Left ventricle myocardium inferior (tissue), 1 donor: Measurements from ENCODE around the gene RAI1. TPM values are rescaled to one million over a fixed set of nuclear protein-coding genes. Genes with fewer than 3 reads are reported as not detected.

Experiments used
- DNase-seq: peaks from one replicate; pipeline ENCODE4 v3.0.0-alpha.2; 2020
- H3K27ac ChIP-seq: fragments of 200-600 bp; replicated peaks from 2 replicates; pipeline ENCODE4 v1.8.0; 2021
- H3K27me3 ChIP-seq: fragments of 200-600 bp; 2 replicates; pipeline ENCODE4 v1.8.0; 2021; ENCODE audit warnings: low read depth
- H3K36me3 ChIP-seq: fragments of 200-600 bp; 2 replicates; pipeline ENCODE4 v1.8.0; 2021
- H3K4me1 ChIP-seq: fragments of 200-600 bp; 2 replicates; pipeline ENCODE4 v1.8.0; 2021
- H3K4me3 ChIP-seq: fragments of 200-600 bp; 2 replicates; pipeline ENCODE4 v1.8.0; 2021; ENCODE audit warnings: mild to moderate bottlenecking, moderate library complexity
- H3K9me3 ChIP-seq: fragments of 200-600 bp; replicated peaks from 2 replicates; pipeline ENCODE4 v1.8.0; 2021
- CTCF ChIP-seq: fragments of 200-600 bp; IDR thresholded peaks from 2 replicates; pipeline ENCODE4 v1.8.0; 2021; ENCODE audit warnings: antibody characterized with exemption, mild to moderate bottlenecking, borderline replicate concordance
- intact Hi-C: fragments of 100-400 bp; cut with micrococcal nuclease; formaldehyde crosslinking; loops from one replicate; pipeline ENCODE4 v1.11.0; 2022
- total RNA-seq: library from RNA; stranded (reverse); fragmentation: NEBNext Ultra II Directional; extraction: Animal tissue kit (Norgen Biotek cat#: 25700); gene quantifications from one replicate; pipeline ENCODE4 v1.2.1, GENCODE V29; 2021
- donor health status: DM: no; HTN: yes; CAD: no; lungs with severe emphysema.

Gene RAI1
- total RNA-seq, 1 donor from 2014 or later, result 22.5 TPM

- Histone ChIP-seq H3K9me3 (no peaks in the 10 kb centered on the region), H3K36me3 (no peaks in the 10 kb centered on the region), H3K27ac (peak overlapping the region; percentile 100), H3K4me1 (peaks cover 80% of the 10 kb centered on the region), H3K4me3 (peak overlapping the region; percentile 62), H3K27me3 (no peaks in the 10 kb centered on the region)
- no peak for TF ChIP-seq CTCF
- intact Hi-C loops, result no loop called here
- DNase-seq, result no peak
These were observed 159.7 kb downstream of the RAI1 start for GRCh38 chr17:17840751-17841591.

DNA sequence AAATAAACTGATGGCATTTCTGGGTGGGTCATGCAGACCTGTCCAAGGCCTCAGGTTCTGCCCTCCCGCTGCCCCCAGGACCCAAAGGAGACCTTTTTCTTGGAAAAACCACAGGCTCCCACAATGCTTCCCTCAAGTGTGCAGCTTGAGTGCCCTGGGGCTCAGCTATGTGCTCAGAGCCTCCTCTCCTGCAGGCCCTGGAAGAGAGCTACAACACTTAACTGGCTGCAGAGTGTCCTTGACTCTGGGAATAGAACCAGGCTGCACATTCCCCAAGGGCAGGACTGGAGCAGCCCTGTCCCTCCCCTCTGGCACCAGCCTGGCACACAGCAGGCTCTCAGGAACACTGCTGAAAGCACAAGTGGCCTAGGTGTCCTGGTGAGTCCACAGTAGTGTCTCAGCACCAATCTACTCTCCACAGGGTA is 160.4 kb downstream of the RAI1 start:
- Histone ChIP-seq H3K36me3 (peaks cover 6% of the 10 kb centered on the region), H3K27me3 (no peaks in the 10 kb centered on the region), H3K4me3 (peak overlapping the region; percentile 62), H3K4me1 (peaks cover 75% of the 10 kb centered on the region), H3K9me3 (no peaks in the 10 kb centered on the region), H3K27ac (peak overlapping the region; percentile 100)
- DNase-seq, result peak; percentile 77
- TF ChIP-seq CTCF, result peak; percentile 21
- intact Hi-C loops, result no loop called here

DNA sequence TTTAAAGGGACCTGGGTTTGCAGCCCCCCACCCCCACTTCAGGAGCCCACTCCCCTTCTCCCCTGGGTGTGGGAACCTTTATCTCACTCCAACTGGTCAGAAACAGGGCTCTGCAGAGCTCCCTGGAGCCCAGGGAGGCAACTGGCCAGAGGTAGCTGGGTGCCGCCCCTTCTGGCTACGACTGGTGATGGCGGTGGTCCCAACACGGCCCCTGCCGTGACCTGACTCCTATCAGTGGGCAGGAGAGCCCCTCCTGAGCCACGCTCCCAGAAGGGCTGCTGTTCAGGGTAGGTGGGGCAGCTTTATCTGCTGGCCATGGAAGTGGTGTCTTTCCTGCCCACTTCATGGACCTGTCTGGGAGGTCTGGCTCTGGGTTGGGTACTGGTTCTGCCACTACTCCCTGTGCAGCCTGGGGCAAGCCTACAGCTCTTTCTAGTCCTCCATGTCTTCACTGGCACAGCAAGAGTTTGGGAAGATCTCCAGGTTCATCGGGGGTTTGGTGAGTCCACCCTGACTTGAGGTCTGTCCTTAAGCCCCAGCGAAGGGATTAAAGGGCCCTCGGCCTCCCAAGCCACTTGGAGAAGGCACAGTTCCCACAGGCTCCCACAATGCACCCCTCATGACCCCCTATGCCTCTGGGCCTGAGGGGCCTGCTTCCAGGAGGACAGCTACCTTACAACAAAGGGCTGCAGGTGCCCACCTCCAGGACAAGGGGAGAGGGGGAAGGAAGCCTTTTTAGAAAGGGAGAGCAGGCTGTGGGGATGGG is 161.0 kb downstream of the RAI1 start:
- Histone ChIP-seq H3K36me3 (peaks cover 13% of the 10 kb centered on the region), H3K27ac (peak overlapping the region; percentile 100), H3K4me3 (no peak overlapping the region), H3K4me1 (peaks cover 69% of the 10 kb centered on the region), H3K27me3 (no peaks in the 10 kb centered on the region), H3K9me3 (no peaks in the 10 kb centered on the region)
- no peak for DNase-seq
- intact Hi-C loops, result no loop called here
- no peak for TF ChIP-seq CTCF

DNA sequence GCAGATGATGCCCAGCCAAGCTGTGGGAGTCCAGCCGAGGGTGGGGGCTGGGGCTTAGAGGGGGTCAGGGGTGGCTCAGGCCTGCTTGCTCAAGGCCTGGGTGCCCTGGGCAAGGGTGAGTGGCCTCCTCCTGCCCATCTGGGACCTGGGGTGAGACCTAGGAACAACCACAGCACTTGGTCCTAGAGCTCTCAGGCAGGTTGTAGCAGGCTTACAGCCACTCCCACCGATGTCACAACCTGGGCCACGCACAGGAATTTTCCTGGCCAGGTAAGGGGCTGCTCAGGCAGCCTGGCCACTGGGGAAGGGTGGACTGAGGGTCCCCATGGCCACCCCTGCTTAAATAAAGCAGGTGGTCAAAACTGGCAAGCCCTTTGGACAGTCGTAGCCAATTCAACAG is 161.8 kb downstream of the RAI1 start:
- intact Hi-C loops, result no loop called here
- H3K27me3 ChIP-seq, result no peaks in the 10 kb centered on the region
- peaks cover 63% of the 10 kb centered on the region for H3K4me1 ChIP-seq
- no peak overlapping the region for H3K4me3 ChIP-seq
- peak overlapping the region; percentile 100 for H3K27ac ChIP-seq
- no peak for TF ChIP-seq CTCF
- H3K9me3 ChIP-seq, result no peaks in the 10 kb centered on the region
- peaks cover 16% of the 10 kb centered on the region for H3K36me3 ChIP-seq
- DNase-seq, result no peak

GRCh38 chr17:17844079-17844478 is 162.8 kb downstream of the RAI1 start:
- H3K36me3 ChIP-seq, result peaks cover 16% of the 10 kb centered on the region
- H3K27ac ChIP-seq, result no peak overlapping the region
- H3K4me3 ChIP-seq, result no peak overlapping the region
- intact Hi-C loops, result no loop called here
- TF ChIP-seq CTCF, result no peak
- H3K9me3 ChIP-seq, result no peaks in the 10 kb centered on the region
- no peaks in the 10 kb centered on the region for H3K27me3 ChIP-seq
- peaks cover 63% of the 10 kb centered on the region for H3K4me1 ChIP-seq
- DNase-seq, result no peak
